HUDEP-2 (cell line): ENCODE measurements around the gene ANXA8.
"Not testable (repeated sequence)": the region's sequence is repeated elsewhere in the genome, so short reads cannot be mapped to it uniquely, and the experiment has no call there.

Experiments used
- DNase-seq, 76 experiments: peaks; one replicate each; lab custom pipeline; 2025; ENCODE audit not compliant: unreplicated experiment in 76 of 76; lab: John Stamatoyannopoulos, UW

The ANXA8 gene

DNA sequence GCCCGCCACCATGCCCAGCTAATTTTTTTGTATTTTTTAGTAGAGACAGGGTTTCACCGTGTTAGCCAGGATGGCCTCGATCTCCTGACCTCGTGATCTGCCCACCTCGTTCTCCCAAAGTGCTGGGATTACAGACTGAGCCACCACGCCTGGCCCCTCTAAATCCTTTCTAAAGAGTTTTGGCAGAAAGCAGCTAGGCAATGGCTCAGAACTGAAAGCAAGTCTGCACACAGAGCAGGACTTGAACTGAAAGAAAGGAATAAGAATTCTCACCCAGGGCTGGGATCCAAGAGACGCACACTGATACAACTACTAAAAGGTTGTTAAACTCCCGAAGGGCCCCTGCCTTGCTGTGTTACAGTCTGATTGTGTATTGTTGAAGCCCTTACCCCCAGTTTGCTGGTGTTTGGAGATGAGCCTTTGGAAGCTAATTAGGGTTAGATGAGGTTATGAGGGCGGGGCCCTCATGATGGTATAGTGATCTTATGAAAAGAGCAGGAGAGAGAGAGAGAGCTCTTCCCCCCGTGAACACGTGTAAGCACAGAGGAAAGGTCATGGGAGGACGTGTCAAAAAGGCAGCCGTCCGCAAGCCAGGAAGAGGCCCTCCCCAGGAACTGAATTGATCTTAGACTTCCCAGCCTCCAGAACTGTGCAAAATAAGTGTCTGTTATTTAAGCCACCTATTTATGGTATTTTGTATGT lies 18.5 kb downstream of the ANXA8 start:
- not testable (repeated sequence) for DNase-seq

DNA sequence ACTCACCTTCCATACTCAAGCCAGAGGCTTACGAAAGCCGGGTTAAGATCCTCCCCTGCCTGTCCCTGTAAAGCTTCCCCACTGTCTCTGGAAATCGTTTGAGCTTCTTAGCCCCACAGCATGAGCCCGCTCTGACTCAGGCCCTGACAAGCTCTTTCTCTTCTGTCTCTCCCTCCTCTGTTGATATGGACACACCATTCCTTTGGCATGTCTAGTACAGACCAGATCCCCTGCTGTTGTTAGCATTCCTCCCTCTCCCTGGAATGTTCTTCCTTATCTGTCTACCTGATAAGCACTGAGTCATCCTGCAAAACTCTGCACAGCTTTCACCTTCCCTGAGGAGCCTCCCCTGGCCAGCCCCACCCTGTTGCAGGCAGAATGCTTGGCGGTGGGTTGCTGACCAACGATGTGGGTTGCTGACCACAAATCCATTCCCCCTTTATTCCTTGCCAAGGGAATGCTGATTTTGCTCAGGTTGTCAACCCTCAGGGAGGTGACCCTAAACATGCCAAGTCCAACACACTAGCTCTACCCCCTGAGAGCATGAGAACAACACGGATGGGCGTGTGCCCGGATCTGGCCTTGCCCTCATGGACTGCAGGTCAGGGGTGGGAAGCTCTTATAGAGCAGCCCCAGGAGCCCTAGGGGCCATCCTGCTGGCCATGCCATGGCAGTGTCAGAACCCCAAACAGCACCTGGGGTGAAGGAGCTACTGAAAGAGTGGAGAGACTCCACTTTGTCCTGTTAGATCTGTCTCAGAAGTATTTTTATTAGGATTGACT lies 21.1 kb downstream of the ANXA8 start:
- DNase-seq, result not testable (repeated sequence)

DNA sequence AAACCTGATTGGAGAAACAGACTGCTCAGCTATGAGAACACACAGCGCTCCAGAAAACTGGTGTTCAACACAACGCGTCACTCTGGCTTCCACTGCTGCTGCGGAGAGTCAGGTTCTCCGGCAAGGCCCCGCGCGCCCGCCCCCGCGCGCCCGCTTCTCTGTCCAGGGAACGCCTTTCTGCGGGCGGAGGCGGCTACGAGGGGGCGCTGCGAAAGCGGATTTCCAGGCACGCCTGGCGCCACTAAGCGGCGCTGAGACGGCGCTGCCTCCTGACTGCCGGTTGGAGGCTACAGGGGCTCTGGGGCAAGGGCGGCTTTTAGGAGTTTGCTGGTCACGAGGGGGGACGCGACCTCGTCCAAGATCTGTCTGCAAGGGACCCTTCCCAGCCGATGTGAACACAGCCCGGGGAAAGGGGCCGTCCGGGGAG lies 22.6 kb downstream of the ANXA8 start:
- DNase-seq, result peak in 12 of 76 experiments; percentile 3 to 23 (median 14)

DNA sequence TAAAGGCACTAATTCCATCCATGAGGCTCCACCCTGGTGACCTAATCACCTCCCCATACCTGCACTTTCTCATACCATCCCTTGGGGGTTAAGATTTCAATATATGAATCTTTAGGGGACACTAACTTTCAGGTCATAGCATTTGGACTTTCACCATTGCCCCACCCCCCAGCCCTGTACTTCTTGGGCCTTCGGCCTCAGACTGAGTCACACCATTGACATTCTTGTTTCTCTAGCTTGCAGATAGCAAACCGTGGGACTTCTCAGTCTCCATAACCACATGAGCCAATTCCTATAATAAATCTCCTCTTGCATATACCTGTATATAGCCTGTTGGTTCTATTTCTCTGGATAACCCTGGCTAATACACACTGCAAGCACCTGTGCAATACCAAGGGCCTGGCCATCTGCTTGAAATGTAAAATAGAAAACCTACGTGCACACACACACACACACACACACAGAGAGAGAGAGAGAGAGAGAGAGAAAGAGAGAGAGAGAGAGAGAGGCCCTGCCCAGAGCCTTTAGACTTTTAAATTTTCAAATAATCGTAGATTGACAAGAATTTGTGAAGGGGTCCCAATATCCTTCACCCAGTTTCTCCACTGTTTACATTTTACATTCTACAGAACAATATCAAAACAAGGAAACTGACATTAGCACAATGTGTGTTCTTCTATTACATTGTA lies 25.3 kb downstream of the ANXA8 start:
- DNase-seq, result no peak

DNA sequence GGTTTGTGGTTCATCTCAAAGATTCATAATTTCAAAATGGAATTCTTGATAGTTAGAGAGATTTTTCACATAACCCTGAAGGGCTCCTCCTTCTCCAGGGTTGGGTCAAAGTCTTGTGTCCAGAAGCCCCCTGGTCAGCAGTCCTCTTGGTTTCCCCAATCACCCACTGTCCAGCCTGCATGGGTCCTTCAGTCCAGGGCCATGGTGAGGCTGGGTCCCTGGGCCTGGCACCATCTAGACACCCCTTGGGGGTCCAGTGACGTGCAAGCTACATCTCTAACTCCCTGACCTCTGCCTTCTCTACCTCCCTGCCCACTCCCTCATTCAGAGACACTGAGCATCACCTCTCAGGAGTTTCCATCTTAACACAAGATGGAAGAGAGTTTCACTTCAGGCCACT lies 26.1 kb downstream of the ANXA8 start:
- no peak for DNase-seq

DNA sequence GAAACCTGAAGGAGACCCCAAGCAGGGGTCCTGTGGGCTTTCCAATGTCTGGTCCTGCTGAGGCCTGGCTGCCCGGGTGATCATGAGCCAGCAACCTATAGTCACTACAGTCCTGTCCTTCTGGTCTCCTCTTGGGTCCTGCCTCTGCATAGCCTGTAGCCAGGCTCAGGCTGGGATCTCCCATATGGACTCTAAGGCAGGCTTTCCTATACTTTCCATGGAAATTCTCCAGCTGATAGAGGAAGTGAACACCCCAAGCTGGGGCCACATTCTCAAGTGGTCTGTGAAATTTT lies 26.4 kb downstream of the ANXA8 start:
- no peak for DNase-seq

DNA sequence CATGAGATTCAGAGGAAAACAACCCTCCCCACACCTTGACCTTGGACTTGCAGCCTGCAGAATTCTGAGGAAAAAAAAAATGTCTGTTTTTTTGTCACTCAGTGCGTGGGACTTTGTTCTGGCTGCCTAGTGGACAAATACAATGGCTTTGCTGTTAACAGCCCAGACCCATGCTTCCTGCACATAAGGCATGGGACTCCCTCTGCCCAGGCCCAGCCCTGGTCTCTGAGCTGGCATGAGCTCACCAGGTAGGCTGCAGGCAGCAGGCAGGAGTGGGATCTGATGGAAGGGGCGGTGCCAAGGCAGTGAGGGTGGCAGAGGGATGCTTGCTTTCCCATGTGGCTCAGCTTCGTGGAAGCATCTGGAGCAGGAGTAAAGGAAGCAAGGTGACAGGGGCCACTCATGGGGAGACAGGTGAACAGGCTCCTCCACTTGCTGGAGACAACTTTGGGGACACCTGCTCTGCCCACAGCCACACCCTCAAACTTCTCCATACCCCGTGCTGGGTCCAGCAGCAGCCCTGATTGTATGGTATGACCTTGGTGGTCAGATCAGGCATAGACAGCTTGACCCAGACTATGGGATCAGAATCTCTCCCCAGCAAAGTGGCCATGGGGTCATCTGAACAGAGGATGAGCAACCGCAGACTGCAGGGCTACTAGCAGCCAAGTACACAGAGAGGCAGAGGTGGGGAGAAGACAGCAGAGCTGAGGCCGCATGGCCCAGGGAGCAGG lies 27.0 kb downstream of the ANXA8 start:
- no peak for DNase-seq

DNA sequence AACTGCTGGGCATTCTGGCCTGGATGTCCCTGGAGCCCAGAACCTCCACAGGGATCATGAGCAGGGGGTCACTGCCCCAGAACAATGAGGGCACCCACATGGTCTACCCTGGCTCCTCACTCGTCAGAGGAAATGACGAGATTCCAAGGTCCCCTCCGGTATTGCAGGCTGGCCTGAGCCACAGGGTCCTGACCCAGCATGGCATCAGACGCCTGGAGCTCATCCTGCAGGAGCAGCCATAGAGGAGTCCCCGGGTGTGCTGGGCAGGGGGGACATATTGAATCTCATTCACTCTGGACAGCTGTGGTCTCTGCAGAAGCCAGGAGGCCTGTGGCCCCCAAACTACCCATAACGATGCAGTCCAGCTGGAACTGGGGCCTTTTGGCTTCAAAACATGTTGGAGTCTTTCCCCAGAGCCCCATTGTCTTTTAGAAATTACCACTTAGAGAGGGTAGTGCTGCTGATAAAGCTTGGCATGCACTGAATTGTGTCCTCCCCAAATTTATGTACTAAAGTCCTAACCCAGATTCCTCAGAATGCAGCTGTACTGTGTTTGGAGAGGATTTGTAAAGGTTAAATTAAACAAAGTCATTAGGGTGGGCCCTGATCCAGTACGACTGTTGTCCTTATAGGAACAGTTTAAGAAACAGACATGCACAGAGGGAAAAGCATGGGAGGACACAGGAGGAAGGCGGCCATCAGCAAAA lies 27.7 kb downstream of the ANXA8 start:
- DNase-seq, result no peak

DNA sequence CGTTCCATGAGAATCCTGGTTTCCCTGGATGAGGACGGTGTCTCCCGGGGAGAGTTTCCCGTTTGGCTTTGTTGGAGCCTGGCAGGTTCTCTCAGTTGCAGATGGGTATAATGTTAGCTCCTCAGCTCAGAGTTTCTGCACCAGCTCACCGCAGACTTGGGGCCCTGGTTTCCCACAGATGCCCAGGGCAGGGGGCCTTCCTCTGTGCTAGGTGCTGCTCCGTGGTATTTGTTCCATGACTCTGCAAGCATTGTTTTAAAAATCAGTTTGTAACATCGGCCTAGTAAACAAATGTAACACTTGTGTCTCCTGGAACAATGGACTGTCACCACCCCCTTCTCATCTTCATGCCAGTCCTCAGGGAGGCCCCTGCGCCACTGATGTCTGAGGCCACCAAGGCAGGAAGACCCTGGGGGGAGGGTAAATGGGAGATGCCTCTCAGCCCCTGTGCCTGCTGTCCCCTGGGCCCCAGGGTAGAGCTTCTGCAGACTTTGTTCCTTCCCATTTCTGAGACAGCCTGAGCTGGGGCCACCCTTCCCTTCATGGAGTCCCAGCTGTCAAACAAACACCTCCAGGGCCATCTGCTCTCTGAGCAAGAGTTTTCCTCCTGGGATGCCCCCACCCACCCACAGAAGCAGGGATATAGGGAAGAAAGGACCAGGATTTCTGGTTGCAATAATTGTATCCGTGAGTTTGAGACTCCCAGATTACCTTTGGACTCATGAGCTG lies 28.4 kb downstream of the ANXA8 start:
- DNase-seq, result not testable (repeated sequence)

DNA sequence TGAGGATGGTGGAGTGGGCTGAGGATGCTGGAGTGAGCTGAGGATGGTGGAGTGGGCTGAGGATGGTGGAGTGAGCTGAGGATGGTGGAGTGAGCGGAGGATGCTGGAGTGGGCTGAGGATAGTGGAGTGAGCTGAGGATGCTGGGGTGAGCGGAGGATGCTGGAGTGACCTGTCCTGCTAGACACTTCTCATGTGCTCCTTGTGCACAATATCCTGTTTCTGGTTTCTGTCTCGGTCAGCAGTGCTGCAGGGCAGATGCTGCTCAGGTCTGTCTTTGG lies 29.2 kb downstream of the ANXA8 start:
- DNase-seq, result no peak

DNA sequence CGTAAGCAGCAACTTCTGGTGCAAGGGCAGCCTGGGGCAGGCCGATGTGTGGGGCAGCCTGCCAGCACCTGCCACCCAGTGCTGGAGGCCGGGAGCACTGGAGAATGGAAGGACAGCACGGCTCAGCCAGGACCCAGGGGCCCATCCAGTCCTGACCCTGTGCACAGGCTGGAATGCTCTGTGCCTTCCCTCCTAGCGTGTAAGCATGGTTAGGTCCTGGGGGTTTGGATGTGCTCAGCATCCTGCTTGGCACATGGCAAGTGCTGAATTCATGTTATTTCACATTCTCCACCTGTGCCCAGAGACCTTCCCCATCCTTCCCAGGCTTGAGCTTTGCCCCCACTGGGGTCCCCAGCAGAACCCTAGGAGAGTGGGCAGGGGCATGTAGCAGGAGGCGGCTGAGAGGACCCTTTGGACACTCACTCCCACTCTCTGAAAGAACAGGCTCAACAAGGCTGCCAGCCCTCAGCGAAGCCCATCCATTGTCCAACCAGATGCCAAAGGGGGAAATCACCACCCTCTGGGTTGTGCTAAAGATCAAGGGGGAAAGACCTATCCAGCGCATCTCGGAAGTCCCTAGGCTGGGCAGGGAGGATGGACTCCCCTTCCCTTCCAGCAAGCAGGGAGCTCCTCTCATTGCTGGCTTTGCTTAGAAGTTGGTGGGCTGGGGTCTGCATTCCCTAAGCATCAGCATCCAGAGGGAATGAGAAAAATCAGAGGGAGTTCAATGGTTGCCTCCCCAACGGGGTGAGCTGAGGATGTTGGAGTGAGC lies 29.7 kb downstream of the ANXA8 start:
- DNase-seq, result no peak

DNA sequence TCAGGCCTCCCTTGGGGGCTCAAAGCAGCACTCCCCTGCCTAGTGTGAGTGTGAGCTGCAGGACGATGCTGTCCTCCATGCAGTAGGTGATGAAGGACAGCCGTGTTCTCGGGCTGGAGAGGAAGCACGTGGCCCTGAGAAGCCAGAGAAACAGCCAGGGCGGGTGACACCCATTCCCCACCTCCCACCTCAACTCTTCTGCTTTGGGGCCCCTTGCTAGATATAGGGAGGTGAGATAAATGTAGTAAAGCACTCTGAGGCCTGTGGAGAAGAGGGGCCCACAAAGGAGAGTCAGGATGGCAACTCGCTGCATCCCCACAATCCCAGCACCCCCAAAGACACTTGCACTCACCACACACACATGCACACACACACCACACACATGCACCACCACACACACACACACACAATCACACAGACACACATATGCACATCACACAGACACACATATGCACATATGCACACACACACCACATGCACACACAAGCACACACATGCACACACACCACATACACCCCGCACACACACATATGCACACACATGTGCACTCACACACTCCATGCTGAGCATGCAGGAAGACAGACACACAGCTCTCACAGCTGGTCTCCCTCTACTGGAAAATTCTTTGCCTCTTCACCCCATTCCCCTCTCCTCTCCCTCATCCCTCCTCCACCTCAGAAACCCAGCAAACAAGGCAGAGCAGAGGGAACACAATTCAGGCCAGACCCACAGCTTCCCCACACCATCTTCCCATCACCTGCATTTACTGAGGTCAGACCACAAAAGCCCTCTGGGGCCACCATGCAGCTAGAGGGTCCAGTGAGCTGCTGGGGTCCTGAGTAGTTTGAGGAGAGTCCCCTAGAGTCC lies 30.5 kb downstream of the ANXA8 start:
- DNase-seq, result no peak

DNA sequence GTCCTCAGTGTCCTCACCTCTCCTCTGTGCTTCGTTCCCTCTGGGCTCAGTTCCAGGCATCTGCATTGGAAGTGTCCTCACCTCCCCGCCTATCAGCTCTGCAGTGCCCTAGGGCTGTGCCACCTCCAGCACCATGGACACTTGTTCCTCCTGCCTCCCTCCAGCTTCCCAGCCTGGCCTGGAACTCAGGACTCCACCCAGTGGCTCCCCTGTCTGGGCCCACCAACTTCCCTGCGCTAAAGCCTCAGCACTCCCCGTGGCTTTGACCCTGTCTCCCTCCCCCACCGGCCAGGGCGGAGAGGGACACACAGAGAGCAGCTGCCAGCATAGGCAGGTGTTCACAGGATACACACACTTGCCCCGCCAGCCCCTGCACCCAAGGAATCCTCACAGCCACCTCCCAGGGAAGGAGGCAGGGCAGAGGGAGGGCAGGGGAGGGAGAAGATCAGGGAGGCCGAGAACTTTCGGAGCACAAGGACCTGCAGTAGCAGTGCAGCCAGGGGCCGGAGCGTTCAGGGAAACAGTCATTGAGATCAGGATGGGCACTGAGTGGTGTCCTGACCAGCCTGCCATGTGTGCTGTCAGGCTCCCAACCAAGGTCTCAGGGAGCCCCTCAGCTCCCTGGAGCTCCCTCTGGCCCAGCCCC lies 31.3 kb downstream of the ANXA8 start:
- DNase-seq, result no peak

DNA sequence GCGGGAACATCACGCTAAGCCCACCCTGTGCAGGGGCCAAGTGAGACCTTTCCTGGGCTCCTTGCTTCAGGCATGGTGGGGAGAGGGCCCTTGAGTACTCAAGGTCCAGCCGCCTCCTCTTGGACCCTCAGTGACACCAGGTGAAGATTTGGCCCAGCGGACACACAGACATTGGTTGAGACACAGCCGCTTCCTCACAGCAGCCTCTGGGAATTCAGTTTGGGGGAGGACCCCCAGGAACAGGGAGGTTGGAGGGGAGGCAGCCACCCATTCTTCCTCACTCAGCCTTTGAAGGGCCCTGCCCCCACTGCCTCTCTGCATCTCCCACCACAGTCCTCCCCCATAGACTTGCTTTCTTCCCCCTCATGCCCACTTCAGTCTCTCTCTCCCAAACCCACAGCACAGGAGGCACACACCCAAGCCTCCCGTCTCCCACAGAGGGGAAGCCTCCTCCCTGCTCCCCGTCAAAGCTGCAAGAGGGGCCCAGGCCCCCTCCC lies 31.9 kb downstream of the ANXA8 start:
- no peak for DNase-seq

DNA sequence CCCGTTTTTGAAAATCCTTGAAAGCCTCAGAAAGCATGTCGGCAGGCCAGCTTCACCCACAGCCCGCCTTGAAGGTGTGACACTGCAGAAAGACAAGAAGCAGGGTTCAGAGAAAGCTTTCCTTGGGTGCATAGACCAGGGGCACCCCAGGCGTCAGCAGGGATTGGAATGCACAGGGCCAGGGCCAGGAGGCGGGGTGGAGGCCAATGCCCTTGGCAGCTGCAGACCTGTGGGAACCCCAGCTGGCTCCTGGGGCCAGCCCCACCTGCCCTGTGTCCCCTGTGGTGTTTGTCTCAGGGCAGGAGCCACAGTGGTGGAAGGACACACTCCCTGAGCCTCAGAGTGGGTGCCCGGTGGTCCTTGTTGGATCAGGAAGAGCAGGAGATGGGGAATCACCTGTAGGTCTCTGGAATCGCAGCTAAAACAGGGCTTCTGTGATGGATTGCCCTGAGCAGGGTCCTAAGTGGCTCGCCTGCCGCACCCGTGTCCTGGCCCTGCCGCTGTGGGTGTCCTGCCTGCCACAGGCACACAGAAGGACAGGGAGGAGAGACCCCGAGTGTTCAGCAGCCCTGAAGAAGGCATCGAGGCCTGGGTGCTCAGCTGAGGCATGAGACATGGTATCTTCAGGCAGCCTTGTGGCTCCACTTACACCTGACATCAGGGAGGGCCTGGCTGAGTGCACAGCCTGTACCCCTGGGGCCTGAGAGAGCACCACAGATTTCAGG lies 32.5 kb downstream of the ANXA8 start:
- DNase-seq, result no peak

DNA sequence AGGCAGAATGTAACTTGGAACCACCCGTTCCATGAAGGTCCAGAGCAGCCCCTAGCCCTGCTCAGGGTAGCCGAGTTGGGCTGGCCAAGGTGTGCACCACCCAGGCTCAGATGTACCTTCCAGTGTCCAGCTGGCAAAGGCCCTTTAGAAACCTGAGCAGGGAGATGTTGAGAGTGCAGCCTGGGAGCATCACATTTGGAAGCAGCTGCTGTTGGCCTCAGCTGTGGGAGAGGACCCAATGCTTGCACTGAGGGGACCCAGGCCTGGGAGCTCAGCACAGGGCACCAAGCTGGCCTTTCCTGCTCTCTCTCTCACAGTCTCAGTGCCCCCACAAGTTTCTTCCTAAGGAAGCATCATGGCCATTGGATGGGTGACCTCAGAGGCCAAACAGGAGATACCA lies 33.5 kb downstream of the ANXA8 start:
- DNase-seq, result no peak

DNA sequence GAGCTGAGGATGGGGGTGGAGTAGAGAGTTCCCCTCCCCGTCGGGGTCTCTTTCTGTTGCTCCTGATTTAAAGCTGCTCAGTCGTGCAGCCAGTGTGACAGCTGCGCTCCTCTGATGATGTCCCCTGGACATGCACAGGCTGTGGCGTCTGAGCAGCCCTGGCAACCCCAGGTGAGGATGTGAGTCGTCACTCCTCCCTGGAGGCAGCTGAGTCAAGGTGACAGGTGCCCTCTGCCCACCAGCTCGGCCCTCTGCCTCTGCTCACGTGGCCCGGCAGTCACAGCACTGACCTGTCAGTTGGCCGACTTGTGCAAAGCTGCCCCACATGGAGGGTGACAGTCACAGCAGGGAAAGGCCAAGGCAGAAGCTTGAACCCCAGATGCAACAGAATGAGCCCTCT lies 33.9 kb downstream of the ANXA8 start:
- DNase-seq, result peak in 1 of 76 experiments; percentile 0
